ENCODE results near the gene RNF166. TPM values are rescaled to one million over a fixed set of nuclear protein-coding genes. Genes with fewer than 3 reads are reported as not detected.
"Not testable (repeated sequence)": the region's sequence is repeated elsewhere in the genome, so short reads cannot be mapped to it uniquely, and the experiment has no call there.

Gene RNF166
- total and polyA plus RNA-seq, 4 experiments from 2014 or later: 90.5 to 137 (median 111) TPM

- Histone ChIP-seq H3K4me3 (ENCODE audit: low read length in 2 of 2) (no peak overlapping the region), H3K9me3 (ENCODE audit: control insufficient read depth in 1 of 2, low read length in 2 of 2) (no peaks in the 10 kb centered on the region), H3K36me3 (ENCODE audit: insufficient read depth, low read length) (no peaks in the 10 kb centered on the region), H3K4me1 (ENCODE audit: insufficient read depth, low read length) (no peaks in the 10 kb centered on the region), H3K27me3 (ENCODE audit: insufficient read depth, low read length) (no peaks in the 10 kb centered on the region), H3K27ac (ENCODE audit: low read depth, low read length) (no peak overlapping the region)
- ChIA-PET POLR2A (ENCODE audit: partially characterized antibody) (interaction anchor here (0.7 to 3.7 kb wide), 3 partner anchors 11 to 34 kb away, joined by 3 to 11 read pairs (median 3); no protein-coding TSS in a partner anchor), CTCF (ENCODE audit: partially characterized antibody) (interaction anchor here (1.3 to 2.0 kb wide), 2 partner anchors 11 to 15 kb away, joined by 5 to 10 read pairs; no protein-coding TSS in a partner anchor)
- DNase-seq: no peak
- no peaks in the 10 kb centered on the region for H3K9me3 Mint-ChIP-seq
- intact Hi-C loops (cut with micrococcal nuclease): no loop called here
- H3K27ac Mint-ChIP-seq: no peak overlapping the region
- H3K27me3 Mint-ChIP-seq: no peaks in the 10 kb centered on the region
- H3K4me1 Mint-ChIP-seq: peaks cover 0 to 2% (median 1%) of the 10 kb centered on the region in 4 donors
- H3K4me3 Mint-ChIP-seq: no peak overlapping the region
- H3K36me3 Mint-ChIP-seq: peaks cover 0 to 2% of the 10 kb centered on the region in 2 donors
These were observed 36.2 kb downstream of the RNF166 start for GRCh38 chr16:88669980-88670379.

- intact Hi-C loops (cut with micrococcal nuclease); H3K27me3 Mint-ChIP-seq; H3K36me3 Mint-ChIP-seq; H3K4me1 Mint-ChIP-seq; H3K9me3 Mint-ChIP-seq; H3K9me3 ChIP-seq (ENCODE audit: control insufficient read depth in 1 of 2, low read length in 2 of 2); H3K4me1 ChIP-seq (ENCODE audit: insufficient read depth, low read length); H3K36me3 ChIP-seq (ENCODE audit: insufficient read depth, low read length); DNase-seq; H3K27ac ChIP-seq (ENCODE audit: low read depth, low read length); H3K4me3 Mint-ChIP-seq; H3K27me3 ChIP-seq (ENCODE audit: insufficient read depth, low read length); H3K4me3 ChIP-seq (ENCODE audit: low read length in 2 of 2): not testable (repeated sequence)
- ChIA-PET POLR2A (ENCODE audit: partially characterized antibody) (interaction anchor here (3.7 kb wide), 1 partner anchor 12 kb away, joined by 11 read pairs; no protein-coding TSS in a partner anchor), CTCF (ENCODE audit: partially characterized antibody) (interaction anchor here (2.0 kb wide), 1 partner anchor 12 kb away, joined by 10 read pairs; no protein-coding TSS in a partner anchor)
- H3K27ac Mint-ChIP-seq: peak overlapping the region in 1 of 7 donors; percentile 57
These were observed 36.7 kb downstream of the RNF166 start for GRCh38 chr16:88669493-88669892.

GRCh38 chr16:88667461-88667860 is 38.7 kb downstream of the RNF166 start:
- H3K36me3 ChIP-seq (ENCODE audit: insufficient read depth, low read length): no peaks in the 10 kb centered on the region
- Mint-ChIP-seq H3K9me3 (peaks cover 0 to 2% (median 0%) of the 10 kb centered on the region in 8 donors), H3K4me1 (peaks cover 4 to 10% (median 9%) of the 10 kb centered on the region in 4 donors), H3K4me3 (peak overlapping the region in 1 of 8 donors; percentile 42), H3K36me3 (peaks cover 0 to 6% of the 10 kb centered on the region in 2 donors), H3K27ac (peak overlapping the region in 3 of 7 donors; percentile 52 to 93 (median 70)), H3K27me3 (no peaks in the 10 kb centered on the region)
- CTCF ChIA-PET (ENCODE audit: partially characterized antibody): no interaction called here
- H3K4me1 ChIP-seq (ENCODE audit: insufficient read depth, low read length): peaks cover 6% of the 10 kb centered on the region
- no peak overlapping the region for H3K4me3 ChIP-seq (ENCODE audit: low read length in 2 of 2)
- intact Hi-C loops (cut with micrococcal nuclease): no loop called here
- H3K27ac ChIP-seq (ENCODE audit: low read depth, low read length): no peak overlapping the region
- POLR2A ChIA-PET (ENCODE audit: partially characterized antibody): interaction anchor here (0.9 kb wide), 1 partner anchor 37 kb away, joined by 3 read pairs; no protein-coding TSS in a partner anchor
- H3K27me3 ChIP-seq (ENCODE audit: insufficient read depth, low read length): no peaks in the 10 kb centered on the region
- no peak for DNase-seq
- H3K9me3 ChIP-seq (ENCODE audit: control insufficient read depth in 1 of 2, low read length in 2 of 2): no peaks in the 10 kb centered on the region

- intact Hi-C loops (cut with micrococcal nuclease): no loop called here
- no peak for DNase-seq
- H3K4me1 ChIP-seq (ENCODE audit: insufficient read depth, low read length): peaks cover 16% of the 10 kb centered on the region
- H3K27me3 ChIP-seq (ENCODE audit: insufficient read depth, low read length): no peaks in the 10 kb centered on the region
- H3K36me3 Mint-ChIP-seq: peaks cover 0 to 6% of the 10 kb centered on the region in 2 donors
- no peak overlapping the region for H3K27ac Mint-ChIP-seq
- H3K9me3 ChIP-seq (ENCODE audit: control insufficient read depth in 1 of 2, low read length in 2 of 2): no peaks in the 10 kb centered on the region
- peaks cover 11 to 22% (median 15%) of the 10 kb centered on the region in 4 donors for H3K4me1 Mint-ChIP-seq
- CTCF ChIA-PET (ENCODE audit: partially characterized antibody): interaction anchor here (0.6 to 1.0 kb wide), 4 partner anchors 16 to 135 kb away, joined by 3 to 4 read pairs (median 3); no protein-coding TSS in a partner anchor
- H3K4me3 ChIP-seq (ENCODE audit: low read length in 2 of 2): no peak overlapping the region
- H3K9me3 Mint-ChIP-seq: peaks cover 0 to 2% (median 0%) of the 10 kb centered on the region in 8 donors
- no peak overlapping the region for H3K27ac ChIP-seq (ENCODE audit: low read depth, low read length)
- H3K27me3 Mint-ChIP-seq: no peaks in the 10 kb centered on the region
- H3K36me3 ChIP-seq (ENCODE audit: insufficient read depth, low read length): no peaks in the 10 kb centered on the region
- POLR2A ChIA-PET (ENCODE audit: partially characterized antibody): interaction anchor here (0.9 to 3.8 kb wide), 4 partner anchors 15 to 34 kb away, joined by 4 to 17 read pairs (median 7); partner anchors contain the start of gene SNAI3
- H3K4me3 Mint-ChIP-seq: no peak overlapping the region
These were observed 40.6 kb downstream of the RNF166 start for GRCh38 chr16:88665570-88665969.

GRCh38 chr16:88665148-88665547 is 41.1 kb downstream of the RNF166 start:
- Mint-ChIP-seq H3K4me3 (peak overlapping the region in 7 of 8 donors; percentile 44 to 70 (median 62)), H3K36me3 (peaks cover 0 to 6% of the 10 kb centered on the region in 2 donors), H3K27me3 (no peaks in the 10 kb centered on the region), H3K4me1 (peaks cover 11 to 22% (median 15%) of the 10 kb centered on the region in 4 donors), H3K27ac (peak overlapping the region in 2 of 7 donors; percentile 40 to 79), H3K9me3 (peaks cover 0 to 2% (median 0%) of the 10 kb centered on the region in 8 donors)
- ChIA-PET POLR2A (ENCODE audit: partially characterized antibody) (interaction anchor here (0.9 to 3.8 kb wide), 5 partner anchors 15 to 37 kb away, joined by 4 to 53 read pairs (median 8); partner anchors contain the start of gene SNAI3), CTCF (ENCODE audit: partially characterized antibody) (interaction anchor here (0.6 to 1.0 kb wide), 4 partner anchors 16 to 135 kb away, joined by 3 to 4 read pairs (median 3); no protein-coding TSS in a partner anchor)
- intact Hi-C loops (cut with micrococcal nuclease): no loop called here
- Histone ChIP-seq H3K27me3 (ENCODE audit: insufficient read depth, low read length) (no peaks in the 10 kb centered on the region), H3K9me3 (ENCODE audit: control insufficient read depth in 1 of 2, low read length in 2 of 2) (no peaks in the 10 kb centered on the region), H3K4me3 (ENCODE audit: low read length in 2 of 2) (no peak overlapping the region), H3K27ac (ENCODE audit: low read depth, low read length) (no peak overlapping the region), H3K36me3 (ENCODE audit: insufficient read depth, low read length) (no peaks in the 10 kb centered on the region), H3K4me1 (ENCODE audit: insufficient read depth, low read length) (peaks cover 16% of the 10 kb centered on the region)
- no peak for DNase-seq

GRCh38 chr16:88662843-88663606 is 43.2 kb downstream of the RNF166 start, which contains the start of gene MVD:
TSS of gene MVD (minus strand) at chr16:88663091. CDS start at chr16:88663080, 11 bp downstream.
- H3K4me1 Mint-ChIP-seq: peaks cover 11 to 22% (median 15%) of the 10 kb centered on the region in 4 donors
- ChIA-PET POLR2A (ENCODE audit: partially characterized antibody) (interaction anchor here (0.8 to 3.8 kb wide), 16 partner anchors 11 to 147 kb away, joined by 3 to 53 read pairs (median 4); partner anchors contain the start of genes CYBA and ZC3H18), CTCF (ENCODE audit: partially characterized antibody) (interaction anchor here (1.0 kb wide), 1 partner anchor 43 kb away, joined by 3 read pairs; no protein-coding TSS in a partner anchor)
- DNase-seq: peak; percentile 93 to 96 (median 95)
- H3K36me3 Mint-ChIP-seq: peaks cover 0 to 8% of the 10 kb centered on the region in 2 donors
- H3K27ac Mint-ChIP-seq: peak within 1 kb of the TSS; percentile 80 to 98 (median 97)
- peak within 1 kb of the TSS; percentile 91 to 95 (median 94) for H3K4me3 Mint-ChIP-seq
- H3K27me3 ChIP-seq (ENCODE audit: insufficient read depth, low read length): no peaks in the 10 kb centered on the region
- no peaks in the 10 kb centered on the region for H3K27me3 Mint-ChIP-seq
- H3K36me3 ChIP-seq (ENCODE audit: insufficient read depth, low read length): no peaks in the 10 kb centered on the region
- peak within 1 kb of the TSS; percentile 83 for H3K27ac ChIP-seq (ENCODE audit: low read depth, low read length)
- H3K4me3 ChIP-seq (ENCODE audit: low read length in 2 of 2): peak within 1 kb of the TSS; percentile 65 to 95
- H3K9me3 ChIP-seq (ENCODE audit: control insufficient read depth in 1 of 2, low read length in 2 of 2): no peaks in the 10 kb centered on the region
- peaks cover 16% of the 10 kb centered on the region for H3K4me1 ChIP-seq (ENCODE audit: insufficient read depth, low read length)
- intact Hi-C loops (cut with micrococcal nuclease): loop anchor here (1.0 kb wide), 6 partner anchors 12 to 194 kb away; partner anchors contain the start of genes CTU2, CYBA, RNF166 and SNAI3
- peaks cover 0 to 2% (median 0%) of the 10 kb centered on the region in 8 donors for H3K9me3 Mint-ChIP-seq

All from CD4-positive, alpha-beta memory T cell (primary cell).